HEK293 (cell line): Measurements from ENCODE around the gene MT1F.

Source experiments
- CTCF ChIA-PET: fragments of 350-600 bp; formaldehyde crosslinking; extraction: SDS; loops from one replicate; lab custom pipeline; 2021; ENCODE audit warnings: antibody characterized with exemption; lab: Yijun Ruan, JAX
- POLR2A ChIA-PET: fragments of 300-600 bp; formaldehyde crosslinking; extraction: SDS; loops from one replicate; lab custom pipeline; 2020; ENCODE audit warnings: antibody characterized with exemption, inconsistent platforms; lab: Yijun Ruan, JAX
- H3K27ac ChIP-seq: fragments of 200-500 bp; sonication (Bioruptor generic); 2 replicates; pipeline ENCODE4 v1.5.1; 2014; ENCODE audit warnings: low read depth, low read length, control low read depth, inconsistent platforms; ENCODE audit errors: extremely low read depth
- H3K36me3 ChIP-seq, 2 experiments: fragments of 200-500 bp in 1 of 2; sonication (Bioruptor generic) in 1 of 2; 1 replicate in 1 of 2; 2 replicates in 1 of 2; pipeline ENCODE4 v1.5.1; 2014 to 2017; ENCODE audit warnings: inconsistent platforms in 2 of 2, low read length in 2 of 2; ENCODE audit not compliant: control insufficient read depth in 2 of 2, insufficient read depth in 1 of 2
- H3K4me1 ChIP-seq: fragments of 200-500 bp; sonication (Bioruptor generic); 2 replicates; pipeline ENCODE4 v1.5.1; 2014; ENCODE audit warnings: mild to moderate bottlenecking, low read length, inconsistent platforms; ENCODE audit not compliant: control insufficient read depth, insufficient read depth
- H3K4me3 ChIP-seq: 2 replicates; pipeline ENCODE4 v1.5.1; 2011; ENCODE audit warnings: low read depth, mild to moderate bottlenecking, control low read depth, low read length, moderate library complexity
- H3K9me3 ChIP-seq: fragments of 200-500 bp; sonication (Bioruptor generic); 2 replicates; pipeline ENCODE4 v1.5.1; 2014; ENCODE audit warnings: low read depth, low read length, inconsistent platforms; ENCODE audit not compliant: control insufficient read depth, insufficient read depth
- PATZ1 ChIP-seq: fragments of 450-650 bp; formaldehyde crosslinking; IDR thresholded peaks from 2 replicates; pipeline ENCODE4 v1.5.1; 2016; ENCODE audit warnings: missing biosample characterization, missing genetic modification characterization
- SCRT2 ChIP-seq: fragments of 450-650 bp; formaldehyde crosslinking; IDR thresholded peaks from 2 replicates; pipeline ENCODE4 v1.5.1; 2016; ENCODE audit warnings: missing biosample characterization, missing genetic modification characterization
- TRIM28 ChIP-seq: IDR thresholded peaks from 2 replicates; pipeline ENCODE4 v1.6.1; 2011; ENCODE audit warnings: low read length, control low read depth, borderline replicate concordance
- YY1 ChIP-seq: fragments of 450-650 bp; formaldehyde crosslinking; IDR thresholded peaks from 2 replicates; pipeline ENCODE4 v1.5.1; 2018; ENCODE audit warnings: missing biosample characterization, missing genetic modification characterization
- ZBTB44 ChIP-seq: fragments of 450-650 bp; IDR thresholded peaks from 2 replicates; pipeline ENCODE4 v1.5.1; 2018; ENCODE audit warnings: missing biosample characterization, mild to moderate bottlenecking, missing genetic modification characterization
- ZFHX2 ChIP-seq: fragments of 450-650 bp; formaldehyde crosslinking; conservative IDR thresholded peaks from 2 replicates; pipeline ENCODE4 v1.5.1; 2016; ENCODE audit warnings: missing biosample characterization, missing genetic modification characterization
- ZNF140 ChIP-seq: fragments of 450-650 bp; formaldehyde crosslinking; IDR thresholded peaks from 2 replicates; pipeline ENCODE4 v1.5.1; 2016; ENCODE audit warnings: missing biosample characterization, missing genetic modification characterization
- ZNF19 ChIP-seq: fragments of 450-650 bp; formaldehyde crosslinking; IDR thresholded peaks from 2 replicates; pipeline ENCODE4; 2016; ENCODE audit warnings: missing biosample characterization, missing genetic modification characterization, low read depth
- ZNF2 ChIP-seq: fragments of 450-650 bp; formaldehyde crosslinking; IDR thresholded peaks from 2 replicates; pipeline ENCODE4 v1.5.1; 2016; ENCODE audit warnings: missing biosample characterization, missing genetic modification characterization
- ZNF223 ChIP-seq: fragments of 450-650 bp; formaldehyde crosslinking; IDR thresholded peaks from 2 replicates; pipeline ENCODE4 v1.5.1; 2016; ENCODE audit warnings: missing biosample characterization, missing genetic modification characterization
- ZNF274 ChIP-seq, 2 experiments: fragments of 200-500 bp in 1 of 2; fragments of 450-650 bp in 1 of 2; sonication (Bioruptor generic) in 1 of 2; formaldehyde crosslinking in 1 of 2; IDR thresholded peaks; 2 replicates each; pipeline versions ENCODE4 v1.5.1 to v1.6.1; 2014 to 2016; ENCODE audit warnings: borderline replicate concordance in 1 of 2, inconsistent platforms in 1 of 2, low read length in 1 of 2, missing biosample characterization in 1 of 2, missing genetic modification characterization in 1 of 2
- ZNF311 ChIP-seq: fragments of 450-650 bp; formaldehyde crosslinking; IDR thresholded peaks from 2 replicates; pipeline ENCODE4 v1.5.1; 2017; ENCODE audit warnings: missing biosample characterization, missing genetic modification characterization, borderline replicate concordance
- ZNF518A ChIP-seq: fragments of 450-650 bp; formaldehyde crosslinking; conservative IDR thresholded peaks from 2 replicates; pipeline ENCODE4 v1.5.1; 2016; ENCODE audit warnings: low read depth, missing biosample characterization, missing genetic modification characterization
- ZNF529 ChIP-seq: fragments of 450-650 bp; formaldehyde crosslinking; IDR thresholded peaks from 2 replicates; pipeline ENCODE4 v1.5.1; 2017; ENCODE audit warnings: missing genetic modification characterization, missing biosample characterization; ENCODE audit not compliant: insufficient replicate concordance
- ZNF530 ChIP-seq: fragments of 450-650 bp; formaldehyde crosslinking; IDR thresholded peaks from 2 replicates; pipeline ENCODE4 v1.5.1; 2016; ENCODE audit warnings: low read depth, missing biosample characterization, missing genetic modification characterization
- ZNF555 ChIP-seq: fragments of 450-650 bp; formaldehyde crosslinking; conservative IDR thresholded peaks from 2 replicates; pipeline ENCODE4 v1.5.1; 2017; ENCODE audit warnings: missing biosample characterization, mild to moderate bottlenecking, missing genetic modification characterization, inconsistent platforms
- ZNF621 ChIP-seq: fragments of 450-650 bp; formaldehyde crosslinking; IDR thresholded peaks from 2 replicates; pipeline ENCODE4 v1.5.1; 2017; ENCODE audit warnings: missing biosample characterization, missing genetic modification characterization
- ZNF626 ChIP-seq: fragments of 450-650 bp; sonication (Bioruptor Pico); formaldehyde crosslinking; IDR thresholded peaks from 2 replicates; pipeline ENCODE4 v1.5.1; 2018; ENCODE audit warnings: missing biosample characterization, missing genetic modification characterization, inconsistent platforms
- ZNF629 ChIP-seq: fragments of 450-650 bp; formaldehyde crosslinking; IDR thresholded peaks from 2 replicates; pipeline ENCODE4 v1.5.1; 2017; ENCODE audit warnings: missing biosample characterization, missing genetic modification characterization
- ZNF664 ChIP-seq: fragments of 450-650 bp; formaldehyde crosslinking; IDR thresholded peaks from 2 replicates; pipeline ENCODE4 v1.5.1; 2016; ENCODE audit warnings: missing biosample characterization, missing genetic modification characterization
- ZSCAN4 ChIP-seq: fragments of 450-650 bp; formaldehyde crosslinking; IDR thresholded peaks from 2 replicates; pipeline ENCODE4 v1.5.1; 2017; ENCODE audit warnings: missing biosample characterization, missing genetic modification characterization

The MT1F gene

DNA sequence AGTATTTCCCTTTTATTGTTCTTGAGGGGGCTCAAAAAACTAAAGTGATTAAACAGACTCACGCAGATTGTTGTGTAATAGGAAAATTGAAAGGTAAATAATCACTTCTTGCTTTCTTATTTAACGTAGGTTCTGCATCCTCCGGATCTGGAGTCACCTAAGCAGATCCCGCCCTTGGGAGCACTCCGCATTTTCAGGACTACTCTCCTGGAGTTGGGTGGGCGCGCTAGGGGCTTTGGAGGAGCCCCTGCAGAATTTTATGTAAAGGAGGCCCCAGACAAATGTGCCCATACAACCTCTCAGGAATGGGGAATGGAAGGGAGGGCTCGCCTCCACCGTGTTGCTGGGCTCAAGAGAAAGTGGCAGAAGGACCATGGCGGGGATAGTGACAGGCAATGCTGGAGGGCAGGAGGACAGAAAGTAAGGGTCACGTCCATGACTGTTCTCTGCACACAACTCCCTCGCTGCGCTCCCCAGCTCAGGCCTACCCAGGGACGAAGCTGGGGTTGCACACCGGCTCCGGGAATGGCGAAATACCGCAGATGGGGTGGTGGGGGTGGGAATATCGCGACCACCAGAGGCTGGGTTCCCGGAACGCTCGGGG lies 41.0 kb upstream of the MT1F start (continued):
- no peak for TF ChIP-seq ZNF555 (tag by site-specific recombination)
- no peak for TF ChIP-seq ZNF518A (tag by site-specific recombination)
- TF ChIP-seq YY1 (tag by site-specific recombination): no peak

DNA sequence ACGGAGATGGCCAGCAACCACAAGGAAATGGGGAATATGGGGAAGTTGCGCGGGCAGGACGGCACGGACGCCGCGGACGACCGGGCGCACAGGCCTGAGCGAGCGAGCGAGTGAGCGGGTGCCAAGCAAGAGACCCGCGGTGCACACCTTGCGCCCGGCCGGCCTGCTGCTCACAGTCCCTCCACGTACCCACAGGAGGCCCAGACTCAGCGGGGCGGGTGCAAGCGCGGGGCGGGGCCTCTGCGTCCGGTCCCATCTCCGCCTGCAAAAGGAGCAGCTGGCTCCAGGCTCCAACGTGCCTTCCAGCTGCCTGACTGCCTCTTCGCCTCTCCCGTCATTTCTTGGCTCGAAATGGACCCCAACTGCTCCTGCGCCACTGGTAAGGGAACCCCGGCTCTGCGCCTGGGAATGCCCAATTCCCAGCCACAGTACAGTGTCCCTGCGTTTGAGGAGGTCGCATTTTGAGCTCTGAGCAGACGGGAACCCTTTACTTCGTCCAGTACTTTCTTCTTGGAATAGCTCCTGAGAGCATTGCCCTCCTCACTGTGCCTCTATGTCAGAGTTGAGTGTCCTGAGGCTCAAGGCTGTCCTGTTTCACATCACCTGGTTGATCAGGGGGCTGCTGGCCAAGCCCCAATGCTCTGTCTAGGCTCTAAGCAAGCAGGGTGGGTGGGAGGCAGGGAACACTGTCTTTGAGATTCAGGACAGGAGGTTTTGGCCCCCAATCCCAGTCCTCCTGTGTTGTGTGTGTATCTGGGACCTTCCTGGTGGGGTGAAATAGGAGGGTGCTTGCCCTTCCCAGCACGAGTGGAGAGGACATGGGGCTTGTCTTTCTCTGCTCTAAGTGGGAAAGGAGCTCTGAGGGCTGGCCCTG lies 40.3 kb upstream of the MT1F start:
- ChIA-PET POLR2A (interaction anchor here (1.4 kb wide), 1 partner anchor 8 kb away, joined by 3 read pairs; no protein-coding TSS in a partner anchor), CTCF (interaction anchor here (0.5 to 0.6 kb wide), 2 partner anchors 9 to 51 kb away, joined by 3 to 4 read pairs; no protein-coding TSS in a partner anchor)
- H3K36me3 ChIP-seq: no peaks in the 10 kb centered on the region
- H3K9me3 ChIP-seq: no peaks in the 10 kb centered on the region
- no peak for TF ChIP-seq ZNF629
- TF ChIP-seq ZNF530 (tag by site-specific recombination): no peak
- no peak for TF ChIP-seq ZSCAN4
- no peak for TF ChIP-seq ZNF621
- TF ChIP-seq ZNF529 (tag by site-specific recombination): no peak
- H3K4me3 ChIP-seq: no peak overlapping the region
- no peaks in the 10 kb centered on the region for H3K4me1 ChIP-seq
- H3K27ac ChIP-seq: no peak overlapping the region

DNA sequence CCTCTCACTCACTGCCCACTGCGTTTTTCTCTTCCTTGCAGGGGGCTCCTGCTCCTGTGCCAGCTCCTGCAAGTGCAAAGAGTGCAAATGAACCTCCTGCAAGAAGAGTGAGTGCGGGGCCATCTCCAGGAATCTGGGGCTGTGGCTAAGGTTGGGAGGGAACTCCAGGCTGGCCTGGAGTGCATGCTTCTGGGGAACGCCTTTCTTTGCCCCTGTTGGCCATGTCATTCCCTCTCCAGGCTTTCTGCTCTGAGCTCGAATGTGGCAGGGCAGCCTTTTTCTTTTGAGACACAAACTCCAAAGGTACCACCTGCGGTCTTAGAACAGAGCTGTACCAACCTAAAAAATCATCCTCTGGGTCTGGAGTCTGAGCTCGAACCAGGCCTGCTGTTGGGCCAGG lies 39.6 kb upstream of the MT1F start:
- Histone ChIP-seq H3K27ac (no peak overlapping the region), H3K4me1 (no peaks in the 10 kb centered on the region), H3K4me3 (no peak overlapping the region), H3K36me3 (no peaks in the 10 kb centered on the region), H3K9me3 (no peaks in the 10 kb centered on the region)
- ChIA-PET POLR2A (interaction anchor here (1.4 kb wide), 1 partner anchor 9 kb away, joined by 3 read pairs; no protein-coding TSS in a partner anchor), CTCF (interaction anchor here (0.6 kb wide), 1 partner anchor 8 kb away, joined by 4 read pairs; no protein-coding TSS in a partner anchor)
- TF ChIP-seq ZNF274 (IDR thresholded peaks at IDR 0.05; ENCODE audit: low read length) (no peak), ZNF274 (tag by site-specific recombination; IDR thresholded peaks at IDR 0.05; ENCODE audit: borderline replicate concordance) (no peak), SCRT2 (no peak), TRIM28 (no peak), ZNF19 (tag by site-specific recombination) (no peak), ZNF2 (tag by site-specific recombination) (no peak), PATZ1 (tag by site-specific recombination) (no peak), ZNF311 (tag by site-specific recombination) (no peak), ZNF664 (tag by site-specific recombination) (no peak), ZBTB44 (tag by site-specific recombination) (no peak), ZNF140 (no peak), ZNF621 (no peak), ZNF223 (no peak), ZNF626 (tag by site-specific recombination) (no peak), ZFHX2 (tag by site-specific recombination) (no peak)
